K562 (cell line): ENCODE measurements around the gene GNPAT. TPM values are rescaled to one million over a fixed set of nuclear protein-coding genes. Genes with fewer than 3 reads are reported as not detected.

Experiments
- ATAC-seq: fragments of 200-7000 bp; cut with Tn5 transposase; 3 replicates; pipeline ENCODE4 v1.9.1; 2020; ENCODE audit warnings: moderate library complexity
- BruUV-seq: library from RNA; stranded (reverse); fragments of 400-500 nt; replicated peaks from 2 replicates; lab custom pipeline; 2021; lab: Mats Ljungman, UMichigan
- CTCF ChIA-PET: fragments of 300-600 bp; formaldehyde crosslinking; extraction: SDS; loops from one replicate; lab custom pipeline; 2021; ENCODE audit warnings: low intra/inter-chr PET ratio; lab: Yijun Ruan, JAX
- POLR2A ChIA-PET: fragments of 300-600, 350-650 bp; sonication (Branson Sonifier 250); formaldehyde crosslinking; extraction: SDS; loops from one replicate; lab custom pipeline; 2021; ENCODE audit warnings: antibody characterized with exemption, inconsistent platforms; lab: Yijun Ruan, JAX
- DNase-seq, 4 experiments: peaks; one replicate each; pipeline versions ENCODE4 v3.0.0 to v3.0.0-alpha.2; 2011 to 2018; ENCODE audit warnings: low spot score in 3 of 4, mixed read lengths in 3 of 4; ENCODE audit errors: extremely low read depth in 1 of 4
- FAIRE-seq: peaks from 2 replicates; lab custom pipeline; 2011; peaks lifted over from hg19 to GRCh38; lab: Jason Lieb, UNC
- H2AFZ ChIP-seq: 2 replicates; pipeline ENCODE4 v1.6.0; 2011; ENCODE audit warnings: low read depth, low read length, control low read depth, inconsistent platforms
- H3K27ac ChIP-seq: fragments of 200-600 bp; 3 replicates; pipeline ENCODE4 v1.8.0; 2011; ENCODE audit warnings: low read depth, mild to moderate bottlenecking, control low read depth, inconsistent platforms, low read length, moderate library complexity, mixed read lengths; ENCODE audit errors: extremely low read depth
- H3K27me3 ChIP-seq, 2 experiments: fragments of 300-600 bp in 1 of 2; 2 replicates in 1 of 2; 3 replicates in 1 of 2; pipeline versions ENCODE4 v1.6.0 to v1.8.0; 2011; ENCODE audit warnings: inconsistent platforms in 2 of 2, low read length in 2 of 2, mild to moderate bottlenecking in 1 of 2, mixed read lengths in 1 of 2, moderate library complexity in 1 of 2; ENCODE audit not compliant: control insufficient read depth in 2 of 2, insufficient read depth in 2 of 2
- H3K36me3 ChIP-seq: fragments of 300-600 bp; 3 replicates; pipeline ENCODE4 v1.8.0; 2011; ENCODE audit warnings: mild to moderate bottlenecking, low read length, inconsistent platforms; ENCODE audit not compliant: control insufficient read depth, insufficient read depth
- H3K4me1 ChIP-seq, 2 experiments: fragments of 200-600 bp in 1 of 2; replicated peaks in 1 of 2; 2 replicates in 1 of 2; 3 replicates in 1 of 2; pipeline versions ENCODE4 v1.5.1 to v1.8.0; 2011; ENCODE audit warnings: inconsistent platforms in 2 of 2, low read length in 2 of 2, mild to moderate bottlenecking in 1 of 2, mixed read lengths in 1 of 2, moderate library complexity in 1 of 2; ENCODE audit not compliant: control insufficient read depth in 2 of 2, insufficient read depth in 2 of 2
- H3K4me2 ChIP-seq: 2 replicates; pipeline ENCODE4 v1.6.1; 2011; ENCODE audit warnings: low read length, control low read depth, inconsistent platforms, mixed read lengths; ENCODE audit not compliant: insufficient read depth
- H3K4me3 ChIP-seq: fragments of 200-600 bp; sonication (generic), shearing (Covaris generic); 2 replicates; pipeline ENCODE4 v1.5.1; 2016; ENCODE audit warnings: control low read depth, inconsistent platforms
- H3K79me2 ChIP-seq: fragments of 200-600 bp; 3 replicates; pipeline ENCODE4 v1.8.0; 2011; ENCODE audit warnings: low read length, inconsistent platforms; ENCODE audit not compliant: control insufficient read depth, insufficient read depth
- H3K9ac ChIP-seq, 2 experiments: 2 replicates each; pipeline versions ENCODE4 v1.6.0 to v1.6.1; 2011; ENCODE audit warnings: low read depth in 2 of 2, low read length in 2 of 2, control low read depth in 1 of 2, inconsistent platforms in 1 of 2, mild to moderate bottlenecking in 1 of 2, mixed read lengths in 1 of 2; ENCODE audit not compliant: insufficient read depth in 1 of 2
- H3K9me1 ChIP-seq: one replicate; pipeline ENCODE4 v1.6.0; 2011; ENCODE audit warnings: inconsistent platforms, mild to moderate bottlenecking, low read length, moderate library complexity; ENCODE audit not compliant: control insufficient read depth, insufficient read depth
- H3K9me3 ChIP-seq: replicated peaks from 2 replicates; pipeline ENCODE4 v1.5.1; 2011; ENCODE audit warnings: low read depth, low read length, inconsistent platforms; ENCODE audit not compliant: control insufficient read depth, insufficient read depth
- H4K20me1 ChIP-seq: replicated peaks from 2 replicates; pipeline ENCODE4 v1.6.1; 2011; ENCODE audit warnings: low read length, inconsistent platforms, mixed read lengths; ENCODE audit not compliant: control insufficient read depth, insufficient read depth
- KDM4B ChIP-seq, 2 experiments: fragments of 450-650 bp in 1 of 2; sonication (generic) in 1 of 2; IDR thresholded peaks; 2 replicates each; pipeline ENCODE4 v1.6.1; 2016 to 2017; ENCODE audit warnings: borderline replicate concordance in 2 of 2, antibody characterized with exemption in 1 of 2, low read depth in 1 of 2, mild to moderate bottlenecking in 1 of 2
- KDM5B ChIP-seq: fragments of 200-600 bp; sonication (generic); IDR thresholded peaks from 2 replicates; pipeline ENCODE4 v1.6.1; 2012; ENCODE audit warnings: low read depth, mild to moderate bottlenecking, moderate library complexity, low read length, control low read depth, inconsistent platforms; ENCODE audit not compliant: insufficient replicate concordance
- WGBS: fragments of 100-300 bp; shearing (Covaris generic); methylation state at CpG from one replicate; pipeline ENCODE4 v1.1.6; 2016; ENCODE audit warnings: low coverage, mixed read lengths; ENCODE audit not compliant: insufficient coverage; ENCODE audit errors: missing lambda C conversion rate; 5-methylcytosine and 5-hydroxymethylcytosine counted together
- in situ Hi-C: fragments of 300-500 bp; cut with MboI; formaldehyde crosslinking; loops from 4 replicates; pipeline ENCODE4 v1.15.0; 2018; ENCODE audit warnings: inconsistent platforms, mixed read lengths
- intact Hi-C: fragments of 100-400 bp; cut with micrococcal nuclease; formaldehyde crosslinking; loops from 2 replicates; pipeline ENCODE4 v1.14.2; 2022
- polyA plus RNA-seq, 8 experiments: library from polyadenylated mRNA; depleted of rRNA in 4 of 8; stranded (reverse) in 5 of 8; unstranded in 3 of 8; fragments of >200 nt; fragmentation: Nextera tagmentation in 2 of 8; fragmentation: Illumina TruSeq in 1 of 8; extraction: Ambion mirVana in 2 of 8; extraction: Trizol in 1 of 8; gene quantifications; 2 replicates each; pipeline versions ENCODE4 v1.2.1 to v1.2.3, GENCODE V29; 2011 to 2014; ENCODE audit warnings: inconsistent platforms in 1 of 8, missing spikeins in 1 of 8
- total RNA-seq, 7 experiments: library from RNA; depleted of rRNA in 6 of 7; stranded (reverse); fragments of >200 nt in 6 of 7; fragmentation: Illumina TruSeq in 2 of 7; extraction: Trizol in 2 of 7; gene quantifications; 2 replicates each; pipeline versions ENCODE4 v1.2.1 to v1.2.3, GENCODE V29; 2011 to 2021; ENCODE audit warnings: low replicate concordance in 1 of 7

GNPAT gene
- total and polyA plus RNA-seq, 9 of the 15 experiments (the other 6 are each of a cell fraction or from before 2014, with no cell fraction given) = 32.1 to 68.8 (median 50.7) TPM

DNA sequence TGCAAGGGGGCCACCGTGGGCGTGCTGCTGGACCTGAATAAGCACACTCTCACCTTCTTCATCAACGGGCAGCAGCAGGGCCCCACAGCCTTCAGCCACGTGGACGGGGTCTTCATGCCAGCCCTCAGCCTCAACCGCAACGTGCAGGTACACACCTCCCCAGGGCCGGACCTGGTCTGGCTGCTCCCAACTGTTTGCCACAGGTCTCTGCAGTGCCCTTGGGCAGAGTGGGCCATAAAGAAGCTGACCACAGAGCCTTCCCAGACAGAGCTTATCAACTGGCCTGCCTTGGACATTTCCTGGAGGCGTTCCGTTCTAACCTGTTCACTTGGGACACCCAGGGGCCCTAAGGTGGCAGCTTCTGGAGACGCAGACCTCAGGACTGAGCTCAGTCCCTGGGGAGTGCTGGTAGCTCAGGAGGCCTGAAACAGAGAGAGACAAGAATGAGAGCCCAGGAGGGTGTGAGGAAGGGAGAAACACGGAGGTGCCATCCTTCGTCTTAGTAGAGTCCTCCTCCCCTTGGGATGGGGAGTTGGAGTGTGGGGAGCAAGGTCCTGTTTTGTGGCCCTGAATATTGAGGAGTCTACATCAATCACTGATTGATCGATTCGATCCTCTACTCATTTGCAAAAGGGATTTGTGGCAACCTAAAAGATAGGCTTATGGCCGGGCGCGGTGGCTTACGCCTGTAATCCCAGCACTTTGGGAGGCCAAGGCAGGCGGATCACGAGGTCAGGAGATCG is 27.0 kb upstream of the GNPAT start:
- Histone ChIP-seq H3K79me2 (no peaks in the 10 kb centered on the region), H3K4me3 (no peak overlapping the region), H3K4me2 (no peak overlapping the region), H2AFZ (no peak overlapping the region), H3K9me3 (no peaks in the 10 kb centered on the region), H3K36me3 (no peaks in the 10 kb centered on the region), H3K4me1 (peaks cover 0 to 15% of the 10 kb centered on the region in 2 experiments; a peak in 2 of 5 replicates), H3K27ac (no peak overlapping the region), H3K9ac (no peak overlapping the region), H3K9me1 (no peaks in the 10 kb centered on the region), H4K20me1 (no peaks in the 10 kb centered on the region), H3K27me3 (peaks cover 31 to 44% of the 10 kb centered on the region in 2 experiments)
- no peak for ATAC-seq
- no peak for FAIRE-seq
- POLR2A ChIA-PET = interaction anchor here (1.2 kb wide), 1 partner anchor 13 kb away, joined by 4 read pairs; no protein-coding TSS in a partner anchor
- no TSS peak for BruUV-seq
- intact Hi-C loops (loop anchor here (5.0 kb wide), 1 partner anchor 388 kb away; no protein-coding TSS in a partner anchor), in situ Hi-C loops (loop anchor here (5.0 kb wide), 2 partner anchors 302 to 412 kb away; no protein-coding TSS in a partner anchor)
- TF ChIP-seq KDM4B (IDR thresholded peaks at IDR 0.05; ENCODE audit: borderline replicate concordance in 2 of 2, low read depth in 1 of 2) (no peak), KDM5B (no peak)
- CTCF ChIA-PET = no interaction called here
- WGBS = 44% methylated on average over 19 of the region's 22 CpGs
- DNase-seq = no peak
